B cell (primary cell): ENCODE measurements around the gene ZNF787. TPM values are rescaled to one million over a fixed set of nuclear protein-coding genes. Genes with fewer than 3 reads are reported as not detected.

Experiments used
- ATAC-seq: fragments of 200-7000 bp; cut with Tn5 transposase; one replicate; pipeline ENCODE4 v1.10.0; 2021; ENCODE audit warnings: low read depth, mild to moderate bottlenecking, moderate number of reproducible peaks, moderate library complexity
- CTCF ChIA-PET: fragments of 350-600 bp; sonication (Branson Sonifier 250); formaldehyde crosslinking; loops from one replicate; lab custom pipeline; 2021; ENCODE audit warnings: antibody characterized with exemption, inconsistent platforms; lab: Charles Lee
- POLR2A ChIA-PET: fragments of 350-600 bp; sonication (Branson Sonifier 250); formaldehyde crosslinking; loops from one replicate; lab custom pipeline; 2021; ENCODE audit warnings: antibody characterized with exemption; lab: Charles Lee
- DNase-seq: peaks from one replicate; pipeline ENCODE4 v3.0.0; 2013
- H2AFZ ChIP-seq: 2 replicates; pipeline ENCODE4 v1.6.1; 2012; ENCODE audit warnings: mild to moderate bottlenecking, low read depth, low read length; ENCODE audit not compliant: insufficient read depth, poor library complexity, severe bottlenecking
- H3K27ac ChIP-seq, 2 donors: 1 replicate in 1 of 2; 2 replicates in 1 of 2; pipeline ENCODE4 v1.5.1; 2012 to 2013; ENCODE audit warnings: low read length in 2 of 2, mild to moderate bottlenecking in 2 of 2, moderate library complexity in 1 of 2
- H3K27me3 ChIP-seq, 4 experiments: fragments of 200-600 bp in 1 of 4; sonication (generic) in 1 of 4; replicated peaks in 1 of 4; 1 replicate in 2 of 4; 2 replicates in 2 of 4; pipeline versions ENCODE4 v1.6.1 to v1.7.0; 2013 to 2016; ENCODE audit warnings: low read length in 3 of 4, mild to moderate bottlenecking in 2 of 4, mixed read lengths in 1 of 4, moderate library complexity in 1 of 4; ENCODE audit not compliant: insufficient read depth in 4 of 4, control insufficient read depth in 3 of 4; ENCODE audit errors: control extremely low read depth in 1 of 4
- H3K36me3 ChIP-seq, 2 experiments: replicated peaks in 1 of 2; 1 replicate in 1 of 2; 2 replicates in 1 of 2; pipeline versions ENCODE4 v1.6.1 to v1.7.1; 2013; ENCODE audit warnings: low read length in 1 of 2; ENCODE audit not compliant: insufficient read depth in 2 of 2, control insufficient read depth in 1 of 2; ENCODE audit errors: control extremely low read depth in 1 of 2, extremely low read depth in 1 of 2
- H3K4me1 ChIP-seq, 2 donors: fragments of 200-600 bp in 1 of 2; sonication (generic) in 1 of 2; 1 replicate in 1 of 2; 2 replicates in 1 of 2; pipeline versions ENCODE4 v1.5.1 to v1.6.1; 2013 to 2017; ENCODE audit warnings: low read length in 2 of 2; ENCODE audit not compliant: control insufficient read depth in 2 of 2, insufficient read depth in 2 of 2
- H3K4me2 ChIP-seq: replicated peaks from 2 replicates; pipeline ENCODE3; 2012; ENCODE audit warnings: mild to moderate bottlenecking, low read depth, low read length; ENCODE audit not compliant: poor library complexity, severe bottlenecking
- H3K4me3 ChIP-seq, 5 experiments: fragments of 200-600 bp in 1 of 5; sonication (generic) in 1 of 5; 1 replicate in 3 of 5; 2 replicates in 2 of 5; pipeline versions ENCODE4 v1.5.1 to v1.7.0; 2011 to 2016; ENCODE audit warnings: low read length in 4 of 5, mild to moderate bottlenecking in 4 of 5, low read depth in 2 of 5, control low read depth in 1 of 5, moderate library complexity in 1 of 5; ENCODE audit not compliant: insufficient read depth in 1 of 5; ENCODE audit errors: control extremely low read depth in 1 of 5, extremely low read depth in 1 of 5
- H3K79me2 ChIP-seq: fragments of 200-600 bp; sonication (generic); one replicate; pipeline ENCODE4 v1.6.0; 2016; ENCODE audit warnings: low read length; ENCODE audit not compliant: control insufficient read depth, insufficient read depth
- H3K9ac ChIP-seq: fragments of 200-600 bp; sonication (generic); 2 replicates; pipeline ENCODE4 v1.6.1; 2017; ENCODE audit warnings: mild to moderate bottlenecking, low read length, moderate library complexity
- H3K9me3 ChIP-seq, 3 donors: one replicate each; pipeline versions ENCODE4 v1.6.1 to v1.7.1; 2013; ENCODE audit warnings: low read length in 2 of 3; ENCODE audit not compliant: control insufficient read depth in 2 of 3, insufficient read depth in 1 of 3; ENCODE audit errors: control extremely low read depth in 1 of 3
- H4K20me1 ChIP-seq: 2 replicates; pipeline ENCODE4 v1.6.0; 2012; ENCODE audit warnings: mild to moderate bottlenecking, low read length; ENCODE audit not compliant: insufficient read depth, control insufficient read depth, poor library complexity, severe bottlenecking
- H3K27ac Mint-ChIP-seq: one replicate; pipeline ENCODE4 v1.8.0; 2021; ENCODE audit warnings: mixed read lengths
- H3K27me3 Mint-ChIP-seq: one replicate; pipeline ENCODE4 v1.8.0; 2021; ENCODE audit warnings: mixed read lengths
- H3K4me1 Mint-ChIP-seq: one replicate; pipeline ENCODE4 v1.8.0; 2021; ENCODE audit warnings: mixed read lengths
- H3K4me3 Mint-ChIP-seq: one replicate; pipeline ENCODE4 v1.8.0; 2021; ENCODE audit warnings: mixed read lengths
- H3K9me3 Mint-ChIP-seq: one replicate; pipeline ENCODE4 v1.8.0; 2022; ENCODE audit warnings: mixed read lengths; ENCODE audit not compliant: insufficient read depth
- CTCF ChIP-seq: fragments of 200-600 bp; IDR thresholded peaks from one replicate; pipeline ENCODE4 v1.8.0; 2022; ENCODE audit warnings: antibody characterized with exemption, mild to moderate bottlenecking
- EZH2 ChIP-seq: IDR thresholded peaks from 2 replicates; pipeline ENCODE4 v1.6.1; 2012; ENCODE audit warnings: borderline replicate concordance, low read depth, mild to moderate bottlenecking, moderate library complexity, low read length; ENCODE audit not compliant: insufficient read depth, poor library complexity, severe bottlenecking
- WGBS: methylation state at CpG from one replicate; pipeline ENCODE4 v1.1.5; 2013; ENCODE audit warnings: missing lambda C conversion rate; ENCODE audit not compliant: insufficient coverage; 5-methylcytosine and 5-hydroxymethylcytosine counted together
- intact Hi-C: fragments of 100-400 bp; cut with micrococcal nuclease; formaldehyde crosslinking; loops from one replicate; pipeline ENCODE4 v1.10.0; 2022
- polyA plus RNA-seq: library from polyadenylated mRNA; depleted of rRNA; stranded (reverse); fragments of >200 nt; gene quantifications from 2 replicates; pipeline ENCODE4 v1.2.3, GENCODE V29; 2012
- total RNA-seq, 2 donors: library from RNA; stranded (reverse); fragments of 120-200 nt in 1 of 2; gene quantifications; 1 replicate in 1 of 2; 2 replicates in 1 of 2; pipeline versions ENCODE4 v1.2.3 to v1.2.4, GENCODE V29; 2013 to 2022

The ZNF787 gene
- total and polyA plus RNA-seq, 2 donors (not counting 1 experiment from before 2014, with no cell fraction given) = 19.6 to 47.9 TPM

- ChIA-PET CTCF (interaction anchor here (0.7 to 0.9 kb wide), 2 partner anchors 35 to 38 kb away, joined by 4 to 5 read pairs; no protein-coding TSS in a partner anchor), POLR2A (interaction anchor here (0.5 to 1.5 kb wide), 6 partner anchors 12 to 1200 kb away, joined by 3 to 13 read pairs (median 4); partner anchors contain the start of gene ZNF787)
- H3K9ac ChIP-seq = peak within 1 kb of the TSS; percentile 81
- H3K9me3 Mint-ChIP-seq = no peaks in the 10 kb centered on the region
- no peaks in the 10 kb centered on the region for H3K9me3 ChIP-seq
- H3K27ac Mint-ChIP-seq = peak within 1 kb of the TSS; percentile 93
- peak within 1 kb of the TSS; percentile 87 for H3K4me3 Mint-ChIP-seq
- peak within 1 kb of the TSS; percentile 92 for H3K4me2 ChIP-seq
- intact Hi-C loops = loop anchor here (1.0 to 10.0 kb wide), 5 partner anchors 19 to 516 kb away; partner anchors contain the start of genes ZNF784 and ZNF787
- peaks cover 13 to 17% of the 10 kb centered on the region in 2 donors for H3K4me1 ChIP-seq
- 1% methylated on average over 50 of the region's 56 CpGs for WGBS
- ATAC-seq (peak; percentile 85), DNase-seq (peak; percentile 99)
- peaks cover 41% of the 10 kb centered on the region for H3K79me2 ChIP-seq
- peak within 1 kb of the TSS; percentile 92 for H2AFZ ChIP-seq
- H3K27me3 ChIP-seq = no peaks in the 10 kb centered on the region
- H3K36me3 ChIP-seq = no peaks in the 10 kb centered on the region
- peaks cover 32% of the 10 kb centered on the region for H3K4me1 Mint-ChIP-seq
- peak within 1 kb of the TSS; percentile 84 to 89 for H3K27ac ChIP-seq
- H3K4me3 ChIP-seq = peak within 1 kb of the TSS; percentile 61 to 83 (median 79)
- H3K27me3 Mint-ChIP-seq = no peaks in the 10 kb centered on the region
- TF ChIP-seq CTCF (no peak), EZH2 (no peak)
- H4K20me1 ChIP-seq = no peaks in the 10 kb centered on the region
Measured at GRCh38 chr19:56140583-56141416, 19.7 kb upstream of the ZNF787 start, which contains the start of gene ZNF444. TSS of gene ZNF444 (plus strand) at chr19:56141287. CDS start at chr19:56146912, 5,625 bp downstream.
